HEK293 (cell line): Measurements from ENCODE around the gene CCDC127.

Source experiments
- CTCF ChIA-PET: fragments of 350-600 bp; formaldehyde crosslinking; extraction: SDS; loops from one replicate; lab custom pipeline; 2021; ENCODE audit warnings: antibody characterized with exemption; lab: Yijun Ruan, JAX
- POLR2A ChIA-PET: fragments of 300-600 bp; formaldehyde crosslinking; extraction: SDS; loops from one replicate; lab custom pipeline; 2020; ENCODE audit warnings: antibody characterized with exemption, inconsistent platforms; lab: Yijun Ruan, JAX
- H3K27ac ChIP-seq: fragments of 200-500 bp; sonication (Bioruptor generic); 2 replicates; pipeline ENCODE4 v1.5.1; 2014; ENCODE audit warnings: low read depth, low read length, control low read depth, inconsistent platforms; ENCODE audit errors: extremely low read depth
- H3K36me3 ChIP-seq, 2 experiments: fragments of 200-500 bp in 1 of 2; sonication (Bioruptor generic) in 1 of 2; 1 replicate in 1 of 2; 2 replicates in 1 of 2; pipeline ENCODE4 v1.5.1; 2014 to 2017; ENCODE audit warnings: inconsistent platforms in 2 of 2, low read length in 2 of 2; ENCODE audit not compliant: control insufficient read depth in 2 of 2, insufficient read depth in 1 of 2
- H3K4me1 ChIP-seq: fragments of 200-500 bp; sonication (Bioruptor generic); 2 replicates; pipeline ENCODE4 v1.5.1; 2014; ENCODE audit warnings: mild to moderate bottlenecking, low read length, inconsistent platforms; ENCODE audit not compliant: control insufficient read depth, insufficient read depth
- H3K4me3 ChIP-seq: 2 replicates; pipeline ENCODE4 v1.5.1; 2011; ENCODE audit warnings: low read depth, mild to moderate bottlenecking, control low read depth, low read length, moderate library complexity
- H3K9me3 ChIP-seq: fragments of 200-500 bp; sonication (Bioruptor generic); 2 replicates; pipeline ENCODE4 v1.5.1; 2014; ENCODE audit warnings: low read depth, low read length, inconsistent platforms; ENCODE audit not compliant: control insufficient read depth, insufficient read depth
- BCL11B ChIP-seq: fragments of 450-650 bp; formaldehyde crosslinking; IDR thresholded peaks from 2 replicates; pipeline ENCODE4 v1.5.1; 2016; ENCODE audit warnings: low read depth, missing biosample characterization, missing genetic modification characterization
- GLIS1 ChIP-seq: fragments of 450-650 bp; formaldehyde crosslinking; IDR thresholded peaks from 2 replicates; pipeline ENCODE4 v1.5.1; 2016; ENCODE audit warnings: missing biosample characterization, missing genetic modification characterization
- GLIS2 ChIP-seq: fragments of 450-650 bp; formaldehyde crosslinking; IDR thresholded peaks from 2 replicates; pipeline ENCODE4 v1.5.1; 2016; ENCODE audit warnings: missing biosample characterization, missing genetic modification characterization
- ZNF138 ChIP-seq: fragments of 450-650 bp; formaldehyde crosslinking; IDR thresholded peaks from 2 replicates; pipeline ENCODE4 v1.5.1; 2016; ENCODE audit warnings: missing biosample characterization, missing genetic modification characterization, borderline replicate concordance
- ZNF140 ChIP-seq: fragments of 450-650 bp; formaldehyde crosslinking; IDR thresholded peaks from 2 replicates; pipeline ENCODE4 v1.5.1; 2016; ENCODE audit warnings: missing biosample characterization, missing genetic modification characterization
- ZNF175 ChIP-seq: fragments of 450-650 bp; formaldehyde crosslinking; IDR thresholded peaks from 2 replicates; pipeline ENCODE4 v1.5.1; 2016; ENCODE audit warnings: missing biosample characterization, missing genetic modification characterization
- ZNF23 ChIP-seq: fragments of 450-650 bp; formaldehyde crosslinking; IDR thresholded peaks from 2 replicates; pipeline ENCODE4 v1.5.1; 2016; ENCODE audit warnings: missing biosample characterization, missing genetic modification characterization, borderline replicate concordance
- ZNF248 ChIP-seq: fragments of 450-650 bp; formaldehyde crosslinking; IDR thresholded peaks from 2 replicates; pipeline ENCODE4 v1.5.1; 2017; ENCODE audit warnings: missing biosample characterization, missing genetic modification characterization
- ZNF274 ChIP-seq, 2 experiments: fragments of 200-500 bp in 1 of 2; fragments of 450-650 bp in 1 of 2; sonication (Bioruptor generic) in 1 of 2; formaldehyde crosslinking in 1 of 2; IDR thresholded peaks; 2 replicates each; pipeline versions ENCODE4 v1.5.1 to v1.6.1; 2014 to 2016; ENCODE audit warnings: borderline replicate concordance in 1 of 2, inconsistent platforms in 1 of 2, low read length in 1 of 2, missing biosample characterization in 1 of 2, missing genetic modification characterization in 1 of 2
- ZNF623 ChIP-seq: fragments of 450-650 bp; formaldehyde crosslinking; IDR thresholded peaks from 2 replicates; pipeline ENCODE4 v1.5.1; 2016; ENCODE audit warnings: missing biosample characterization, missing genetic modification characterization
- ZNF670 ChIP-seq: fragments of 450-650 bp; formaldehyde crosslinking; IDR thresholded peaks from 2 replicates; pipeline ENCODE4 v1.5.1; 2016; ENCODE audit warnings: missing biosample characterization, missing genetic modification characterization, low read depth
- ZNF777 ChIP-seq: fragments of 450-650 bp; formaldehyde crosslinking; IDR thresholded peaks from 2 replicates; pipeline ENCODE4 v1.5.1; 2017; ENCODE audit warnings: missing biosample characterization, missing genetic modification characterization, borderline replicate concordance
- TF ChIP-seq, protein P1 (sequence below): IDR thresholded peaks from 2 replicates; pipeline ENCODE4 v1.6.1; 2011; ENCODE audit warnings: mild to moderate bottlenecking, low read depth, low read length, borderline replicate concordance
- TF ChIP-seq, protein P2 (sequence below): fragments of 450-650 bp; formaldehyde crosslinking; IDR thresholded peaks from 2 replicates; pipeline ENCODE4 v1.5.1; 2016; ENCODE audit warnings: missing biosample characterization, missing genetic modification characterization
- TF ChIP-seq, protein P3 (sequence below): fragments of 450-650 bp; formaldehyde crosslinking; IDR thresholded peaks from 2 replicates; pipeline ENCODE4 v1.5.1; 2016; ENCODE audit warnings: missing biosample characterization, missing genetic modification characterization, borderline replicate concordance
- TF ChIP-seq, protein P4 (sequence below): fragments of 450-650 bp; formaldehyde crosslinking; IDR thresholded peaks from 2 replicates; pipeline ENCODE4 v1.5.1; 2016; ENCODE audit warnings: missing biosample characterization, missing genetic modification characterization
- TF ChIP-seq, protein P5 (sequence below): fragments of 450-650 bp; formaldehyde crosslinking; IDR thresholded peaks from 2 replicates; pipeline ENCODE4 v1.5.1; 2016; ENCODE audit warnings: missing biosample characterization, missing genetic modification characterization
- TF ChIP-seq, protein P6 (sequence below): fragments of 450-650 bp; formaldehyde crosslinking; IDR thresholded peaks from 2 replicates; pipeline ENCODE4 v1.5.1; 2016; ENCODE audit warnings: missing biosample characterization, missing genetic modification characterization

CCDC127 gene

DNA sequence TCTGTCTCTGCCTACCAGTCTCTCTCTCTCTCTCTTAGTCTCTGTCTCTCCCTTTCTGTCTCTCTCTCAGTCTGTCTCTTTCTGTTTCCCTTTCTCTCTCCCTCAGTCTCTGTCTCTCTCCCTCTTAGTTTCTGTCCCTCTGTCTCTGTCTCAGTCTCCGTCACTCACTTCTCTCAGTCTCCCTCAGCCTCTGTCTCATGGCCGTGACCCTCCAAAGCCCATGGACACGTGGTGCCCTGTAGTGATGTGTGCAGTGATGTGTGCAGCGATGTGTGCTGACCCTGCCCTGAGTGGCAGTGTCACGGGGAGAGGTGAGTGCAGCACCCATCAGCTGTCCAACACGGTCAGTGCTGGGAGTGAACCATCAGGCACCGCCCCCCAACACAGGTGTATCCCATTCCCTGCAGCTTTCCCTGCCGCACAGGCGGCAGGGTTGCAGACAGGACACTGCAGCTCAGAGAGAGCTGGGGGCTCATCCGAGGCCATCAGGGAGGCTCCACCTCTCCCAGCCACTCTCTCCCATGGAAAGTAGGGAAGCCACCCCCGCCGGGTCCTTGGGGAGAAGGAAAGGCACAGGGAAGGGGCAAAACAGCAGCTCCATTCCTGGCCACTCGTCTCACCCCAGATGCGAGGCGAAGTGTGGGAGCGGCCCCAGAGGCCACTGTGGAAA, 27.5 kb downstream of the CCDC127 start (continued):
- TF ChIP-seq ZNF175 (tag by site-specific recombination) = no peak
- no peak for TF ChIP-seq ZNF138 (tag by site-specific recombination)
- no peak for TF ChIP-seq ZNF248 (tag by site-specific recombination)
- TF ChIP-seq, protein P1, sequence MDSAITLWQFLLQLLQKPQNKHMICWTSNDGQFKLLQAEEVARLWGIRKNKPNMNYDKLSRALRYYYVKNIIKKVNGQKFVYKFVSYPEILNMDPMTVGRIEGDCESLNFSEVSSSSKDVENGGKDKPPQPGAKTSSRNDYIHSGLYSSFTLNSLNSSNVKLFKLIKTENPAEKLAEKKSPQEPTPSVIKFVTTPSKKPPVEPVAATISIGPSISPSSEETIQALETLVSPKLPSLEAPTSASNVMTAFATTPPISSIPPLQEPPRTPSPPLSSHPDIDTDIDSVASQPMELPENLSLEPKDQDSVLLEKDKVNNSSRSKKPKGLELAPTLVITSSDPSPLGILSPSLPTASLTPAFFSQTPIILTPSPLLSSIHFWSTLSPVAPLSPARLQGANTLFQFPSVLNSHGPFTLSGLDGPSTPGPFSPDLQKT = no peak
- no peak for TF ChIP-seq ZNF623 (tag by site-specific recombination)

DNA sequence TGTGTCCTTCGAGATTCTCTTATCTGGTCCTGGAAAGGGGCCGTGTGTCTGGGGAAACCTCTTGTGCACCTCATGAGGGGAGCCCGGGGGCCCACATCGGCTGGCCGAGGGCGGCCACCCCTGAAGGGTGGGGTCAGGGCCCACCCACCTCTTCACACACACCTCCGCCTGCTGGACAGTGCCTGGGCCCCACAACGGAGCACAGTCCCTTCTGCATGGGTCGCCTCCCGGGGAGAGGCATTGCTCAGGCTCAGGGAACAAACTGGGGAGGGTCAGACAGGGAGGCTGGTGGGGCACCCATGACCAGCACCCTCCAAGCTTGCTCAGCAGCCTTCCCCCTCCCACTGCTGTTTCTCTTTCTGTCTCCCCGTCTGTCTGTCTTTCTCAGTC, 28.0 kb downstream of the CCDC127 start:
- POLR2A ChIA-PET = interaction anchor here (1.9 kb wide), 2 partner anchors 28 to 81 kb away, joined by 6 read pairs; partner anchors contain the start of genes CCDC127, PDCD6 and SDHA
- no peaks in the 10 kb centered on the region for H3K9me3 ChIP-seq
- H3K4me3 ChIP-seq = no peak overlapping the region
- H3K27ac ChIP-seq = no peak overlapping the region
- TF ChIP-seq ZNF274 (IDR thresholded peaks at IDR 0.05; ENCODE audit: low read length) (no peak), ZNF274 (tag by site-specific recombination; IDR thresholded peaks at IDR 0.05; ENCODE audit: borderline replicate concordance) (no peak), GLIS1 (tag by site-specific recombination) (peak; percentile 13; the same call in 1 of the 2 replicates), ZNF670 (tag by site-specific recombination) (no peak), ZNF23 (tag by site-specific recombination) (no peak), ZNF140 (no peak), GLIS2 (tag by site-specific recombination) (peak; percentile 31; the same call in 1 of the 2 replicates), ZNF777 (tag by site-specific recombination) (no peak), BCL11B (tag by site-specific recombination) (no peak)
- TF ChIP-seq, protein P2, sequence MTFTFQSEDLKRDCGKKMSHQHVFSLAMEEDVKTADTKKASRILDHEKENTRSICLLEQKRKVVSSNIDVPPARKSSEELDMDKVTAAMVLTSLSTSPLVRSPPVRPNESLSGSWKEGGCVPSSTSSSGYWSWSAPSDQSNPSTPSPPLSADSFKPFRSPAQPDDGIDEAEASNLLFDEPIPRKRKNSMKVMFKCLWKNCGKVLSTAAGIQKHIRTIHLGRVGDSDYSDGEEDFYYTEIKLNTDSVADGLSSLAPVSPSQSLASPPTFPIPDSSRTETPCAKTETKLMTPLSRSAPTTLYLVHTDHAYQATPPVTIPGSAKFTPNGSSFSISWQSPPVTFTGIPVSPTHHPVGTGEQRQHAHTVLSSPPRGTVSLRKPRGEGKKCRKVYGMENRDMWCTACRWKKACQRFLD (tag by site-specific recombination) = no peak
- TF ChIP-seq, protein P3, sequence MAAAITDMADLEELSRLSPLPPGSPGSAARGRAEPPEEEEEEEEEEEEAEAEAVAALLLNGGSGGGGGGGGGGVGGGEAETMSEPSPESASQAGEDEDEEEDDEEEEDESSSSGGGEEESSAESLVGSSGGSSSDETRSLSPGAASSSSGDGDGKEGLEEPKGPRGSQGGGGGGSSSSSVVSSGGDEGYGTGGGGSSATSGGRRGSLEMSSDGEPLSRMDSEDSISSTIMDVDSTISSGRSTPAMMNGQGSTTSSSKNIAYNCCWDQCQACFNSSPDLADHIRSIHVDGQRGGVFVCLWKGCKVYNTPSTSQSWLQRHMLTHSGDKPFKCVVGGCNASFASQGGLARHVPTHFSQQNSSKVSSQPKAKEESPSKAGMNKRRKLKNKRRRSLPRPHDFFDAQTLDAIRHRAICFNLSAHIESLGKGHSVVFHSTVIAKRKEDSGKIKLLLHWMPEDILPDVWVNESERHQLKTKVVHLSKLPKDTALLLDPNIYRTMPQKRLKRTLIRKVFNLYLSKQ (tag by site-specific recombination) = no peak
- TF ChIP-seq, protein P4, sequence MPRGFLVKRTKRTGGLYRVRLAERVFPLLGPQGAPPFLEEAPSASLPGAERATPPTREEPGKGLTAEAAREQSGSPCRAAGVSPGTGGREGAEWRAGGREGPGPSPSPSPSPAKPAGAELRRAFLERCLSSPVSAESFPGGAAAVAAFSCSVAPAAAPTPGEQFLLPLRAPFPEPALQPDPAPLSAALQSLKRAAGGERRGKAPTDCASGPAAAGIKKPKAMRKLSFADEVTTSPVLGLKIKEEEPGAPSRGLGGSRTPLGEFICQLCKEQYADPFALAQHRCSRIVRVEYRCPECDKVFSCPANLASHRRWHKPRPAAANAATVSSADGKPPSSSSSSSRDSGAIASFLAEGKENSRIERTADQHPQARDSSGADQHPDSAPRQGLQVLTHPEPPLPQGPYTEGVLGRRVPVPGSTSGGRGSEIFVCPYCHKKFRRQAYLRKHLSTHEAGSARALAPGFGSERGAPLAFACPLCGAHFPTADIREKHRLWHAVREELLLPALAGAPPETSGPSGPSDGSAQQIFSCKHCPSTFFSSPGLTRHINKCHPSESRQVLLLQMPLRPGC (tag by site-specific recombination) = no peak
- TF ChIP-seq, protein P5, sequence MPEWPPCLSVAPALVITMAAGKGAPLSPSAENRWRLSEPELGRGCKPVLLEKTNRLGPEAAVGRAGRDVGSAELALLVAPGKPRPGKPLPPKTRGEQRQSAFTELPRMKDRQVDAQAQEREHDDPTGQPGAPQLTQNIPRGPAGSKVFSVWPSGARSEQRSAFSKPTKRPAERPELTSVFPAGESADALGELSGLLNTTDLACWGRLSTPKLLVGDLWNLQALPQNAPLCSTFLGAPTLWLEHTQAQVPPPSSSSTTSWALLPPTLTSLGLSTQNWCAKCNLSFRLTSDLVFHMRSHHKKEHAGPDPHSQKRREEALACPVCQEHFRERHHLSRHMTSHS (tag by site-specific recombination) = no peak
- TF ChIP-seq, protein P6, sequence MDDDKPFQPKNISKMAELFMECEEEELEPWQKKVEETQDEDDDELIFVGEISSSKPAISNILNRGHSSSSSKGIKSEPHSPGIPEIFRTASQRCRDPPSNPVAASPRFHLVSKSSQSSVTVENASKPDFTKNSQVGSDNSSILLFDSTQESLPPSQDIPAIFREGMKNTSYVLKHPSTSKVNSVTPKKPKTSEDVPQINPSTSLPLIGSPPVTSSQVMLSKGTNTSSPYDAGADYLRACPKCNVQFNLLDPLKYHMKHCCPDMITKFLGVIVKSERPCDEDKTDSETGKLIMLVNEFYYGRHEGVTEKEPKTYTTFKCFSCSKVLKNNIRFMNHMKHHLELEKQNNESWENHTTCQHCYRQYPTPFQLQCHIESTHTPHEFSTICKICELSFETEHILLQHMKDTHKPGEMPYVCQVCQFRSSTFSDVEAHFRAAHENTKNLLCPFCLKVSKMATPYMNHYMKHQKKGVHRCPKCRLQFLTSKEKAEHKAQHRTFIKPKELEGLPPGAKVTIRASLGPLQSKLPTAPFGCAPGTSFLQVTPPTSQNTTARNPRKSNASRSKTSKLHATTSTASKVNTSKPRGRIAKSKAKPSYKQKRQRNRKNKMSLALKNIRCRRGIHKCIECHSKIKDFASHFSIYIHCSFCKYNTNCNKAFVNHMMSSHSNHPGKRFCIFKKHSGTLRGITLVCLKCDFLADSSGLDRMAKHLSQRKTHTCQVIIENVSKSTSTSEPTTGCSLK (tag by site-specific recombination) = no peak
- TF ChIP-seq, all 188 proteins: peak for 2
- CTCF ChIA-PET = no interaction called here
- peaks cover 4% of the 10 kb centered on the region for H3K4me1 ChIP-seq
- no peaks in the 10 kb centered on the region for H3K36me3 ChIP-seq
